ENCODE data around the gene BAG3.
A peak's percentile ranks its signal among the peaks of the same experiment; 100 is the strongest.

GRCh38 chr10:119602241-119603095 lies 48.7 kb upstream of the BAG3 start:
- TF ChIP-seq CTCF (IDR thresholded peaks at IDR 0.05 in 8 of 11, conservative IDR thresholded peaks at IDR 0.05 in 3 of 11): peak in 6 of 11 experiments; percentile 12 to 45 (median 38)
- TF ChIP-seq POLR2A (IDR thresholded peaks at IDR 0.05): no peak
